Nephron (organoid): ENCODE data around the gene PLPP4.

Experiments used
- H3K27ac Mint-ChIP-seq, 3 experiments: 2 replicates each; pipeline ENCODE4 v1.8.0; 2020; ENCODE audit warnings: mixed read lengths in 3 of 3, mild to moderate bottlenecking in 2 of 3, moderate library complexity in 1 of 3
- H3K27me3 Mint-ChIP-seq: 2 replicates; pipeline ENCODE4 v1.8.0; 2021; ENCODE audit warnings: low read depth, mild to moderate bottlenecking, moderate library complexity, mixed read lengths
- H3K36me3 Mint-ChIP-seq: 2 replicates; pipeline ENCODE4 v1.8.0; 2020; ENCODE audit warnings: low read depth, mixed read lengths
- H3K4me1 Mint-ChIP-seq: 2 replicates; pipeline ENCODE4 v1.8.0; 2020; ENCODE audit warnings: mixed read lengths
- H3K4me3 Mint-ChIP-seq, 3 experiments: 2 replicates each; pipeline ENCODE4 v1.8.0; 2020; ENCODE audit warnings: mild to moderate bottlenecking in 3 of 3, mixed read lengths in 3 of 3, moderate library complexity in 2 of 3
- H3K9me3 Mint-ChIP-seq: 2 replicates; pipeline ENCODE4 v1.8.0; 2020; ENCODE audit warnings: mixed read lengths
- CTCF ChIP-seq, 3 experiments: fragments of 200-600 bp; sonication (generic); IDR thresholded peaks; one replicate each; pipeline ENCODE4 v1.5.0; 2021; ENCODE audit warnings: antibody characterized with exemption in 3 of 3; ENCODE audit not compliant: unreplicated experiment in 3 of 3

Gene PLPP4

GRCh38 chr10:120521880-120522279, 64.9 kb downstream of the PLPP4 start:
- no peaks in the 10 kb centered on the region for H3K36me3 Mint-ChIP-seq
- H3K4me1 Mint-ChIP-seq = no peaks in the 10 kb centered on the region
- H3K4me3 Mint-ChIP-seq = no peak overlapping the region
- H3K27ac Mint-ChIP-seq = no peak overlapping the region
- no peak for TF ChIP-seq CTCF (IDR thresholded peaks at IDR 0.05; ENCODE audit: unreplicated experiment in 3 of 3)
- peaks cover 36% of the 10 kb centered on the region for H3K27me3 Mint-ChIP-seq
- H3K9me3 Mint-ChIP-seq = no peaks in the 10 kb centered on the region

GRCh38 chr10:120527691-120528090, 70.7 kb downstream of the PLPP4 start:
- no peak overlapping the region for H3K4me3 Mint-ChIP-seq
- peaks cover 21% of the 10 kb centered on the region for H3K27me3 Mint-ChIP-seq
- TF ChIP-seq CTCF (IDR thresholded peaks at IDR 0.05; ENCODE audit: unreplicated experiment in 3 of 3) = no peak
- H3K27ac Mint-ChIP-seq = no peak overlapping the region
- no peaks in the 10 kb centered on the region for H3K9me3 Mint-ChIP-seq
- no peaks in the 10 kb centered on the region for H3K36me3 Mint-ChIP-seq
- no peaks in the 10 kb centered on the region for H3K4me1 Mint-ChIP-seq

- H3K4me1 Mint-ChIP-seq = no peaks in the 10 kb centered on the region
- peaks cover 9% of the 10 kb centered on the region for H3K27me3 Mint-ChIP-seq
- no peaks in the 10 kb centered on the region for H3K36me3 Mint-ChIP-seq
- no peak overlapping the region for H3K4me3 Mint-ChIP-seq
- TF ChIP-seq CTCF (IDR thresholded peaks at IDR 0.05; ENCODE audit: unreplicated experiment in 3 of 3) = no peak
- H3K9me3 Mint-ChIP-seq = peaks cover 6% of the 10 kb centered on the region
- no peak overlapping the region for H3K27ac Mint-ChIP-seq
Measured at GRCh38 chr10:120530699-120531098, 73.7 kb downstream of the PLPP4 start.

GRCh38 chr10:120538091-120538490, 81.1 kb downstream of the PLPP4 start:
- no peak for TF ChIP-seq CTCF (IDR thresholded peaks at IDR 0.05; ENCODE audit: unreplicated experiment in 3 of 3)
- Mint-ChIP-seq H3K27me3 (peaks cover 8% of the 10 kb centered on the region), H3K9me3 (peaks cover 8% of the 10 kb centered on the region), H3K4me1 (no peaks in the 10 kb centered on the region), H3K36me3 (no peaks in the 10 kb centered on the region), H3K27ac (no peak overlapping the region), H3K4me3 (no peak overlapping the region)

GRCh38 chr10:120539076-120539475, 82.0 kb downstream of the PLPP4 start:
- Mint-ChIP-seq H3K27ac (no peak overlapping the region), H3K4me3 (no peak overlapping the region), H3K27me3 (peaks cover 8% of the 10 kb centered on the region), H3K36me3 (no peaks in the 10 kb centered on the region), H3K9me3 (peaks cover 7% of the 10 kb centered on the region), H3K4me1 (no peaks in the 10 kb centered on the region)
- no peak for TF ChIP-seq CTCF (IDR thresholded peaks at IDR 0.05; ENCODE audit: unreplicated experiment in 3 of 3)

GRCh38 chr10:120540486-120540885, 83.5 kb downstream of the PLPP4 start:
- no peak overlapping the region for H3K27ac Mint-ChIP-seq
- H3K9me3 Mint-ChIP-seq = peaks cover 2% of the 10 kb centered on the region
- H3K27me3 Mint-ChIP-seq = peaks cover 12% of the 10 kb centered on the region
- no peak for TF ChIP-seq CTCF (IDR thresholded peaks at IDR 0.05; ENCODE audit: unreplicated experiment in 3 of 3)
- no peaks in the 10 kb centered on the region for H3K36me3 Mint-ChIP-seq
- H3K4me3 Mint-ChIP-seq = no peak overlapping the region
- no peaks in the 10 kb centered on the region for H3K4me1 Mint-ChIP-seq
